Coronary artery (tissue), 2 donors: ENCODE measurements around the gene HASPIN.
"Not testable (repeated sequence)": the region's sequence is repeated elsewhere in the genome, so short reads cannot be mapped to it uniquely, and the experiment has no call there.

Experiments
- DNase-seq: peaks from one replicate; pipeline ENCODE4 v3.0.0-alpha.2; 2017; ENCODE audit warnings: low spot score
- H3K27ac ChIP-seq, 2 donors: fragments of 200-600 bp; sonication (generic); one replicate each; pipeline ENCODE4 v1.5.1; 2016 to 2019
- H3K4me3 ChIP-seq: fragments of 200-600 bp; sonication (generic); 2 replicates; pipeline ENCODE4 v1.5.1; 2016; ENCODE audit warnings: mild to moderate bottlenecking, moderate library complexity
- TF ChIP-seq, protein P1 (sequence below): fragments of 200-600 bp; sonication (generic); IDR thresholded peaks from one replicate; pipeline ENCODE4 v1.5.1; 2019; ENCODE audit warnings: antibody characterized with exemption

The HASPIN gene

DNA sequence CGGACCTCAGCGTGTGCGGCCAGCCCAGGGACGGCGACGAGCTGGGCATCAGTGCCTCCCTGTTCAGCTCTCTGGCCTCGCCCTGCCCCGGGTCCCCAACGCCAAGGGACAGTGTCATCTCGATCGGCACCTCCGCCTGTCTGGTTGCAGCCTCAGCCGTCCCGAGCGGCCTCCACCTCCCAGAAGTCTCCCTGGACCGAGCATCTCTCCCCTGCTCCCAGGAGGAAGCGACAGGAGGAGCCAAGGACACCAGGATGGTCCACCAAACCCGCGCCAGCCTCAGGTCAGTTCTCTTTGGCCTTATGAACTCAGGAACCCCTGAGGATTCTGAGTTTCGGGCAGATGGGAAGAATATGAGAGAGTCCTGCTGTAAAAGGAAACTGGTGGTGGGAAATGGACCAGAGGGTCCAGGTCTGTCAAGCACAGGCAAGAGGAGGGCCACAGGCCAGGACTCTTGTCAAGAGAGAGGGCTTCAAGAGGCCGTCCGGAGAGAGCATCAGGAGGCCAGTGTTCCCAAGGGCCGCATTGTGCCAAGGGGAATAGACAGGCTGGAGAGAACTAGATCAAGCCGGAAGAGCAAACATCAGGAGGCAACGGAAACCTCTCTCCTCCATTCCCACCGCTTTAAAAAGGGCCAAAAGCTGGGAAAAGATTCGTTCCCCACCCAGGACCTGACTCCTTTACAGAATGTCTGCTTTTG lies 825 bp downstream of the HASPIN start:
- peak overlapping the region; percentile 82 for H3K4me3 ChIP-seq
- no peak for DNase-seq
- TF ChIP-seq, protein P1, sequence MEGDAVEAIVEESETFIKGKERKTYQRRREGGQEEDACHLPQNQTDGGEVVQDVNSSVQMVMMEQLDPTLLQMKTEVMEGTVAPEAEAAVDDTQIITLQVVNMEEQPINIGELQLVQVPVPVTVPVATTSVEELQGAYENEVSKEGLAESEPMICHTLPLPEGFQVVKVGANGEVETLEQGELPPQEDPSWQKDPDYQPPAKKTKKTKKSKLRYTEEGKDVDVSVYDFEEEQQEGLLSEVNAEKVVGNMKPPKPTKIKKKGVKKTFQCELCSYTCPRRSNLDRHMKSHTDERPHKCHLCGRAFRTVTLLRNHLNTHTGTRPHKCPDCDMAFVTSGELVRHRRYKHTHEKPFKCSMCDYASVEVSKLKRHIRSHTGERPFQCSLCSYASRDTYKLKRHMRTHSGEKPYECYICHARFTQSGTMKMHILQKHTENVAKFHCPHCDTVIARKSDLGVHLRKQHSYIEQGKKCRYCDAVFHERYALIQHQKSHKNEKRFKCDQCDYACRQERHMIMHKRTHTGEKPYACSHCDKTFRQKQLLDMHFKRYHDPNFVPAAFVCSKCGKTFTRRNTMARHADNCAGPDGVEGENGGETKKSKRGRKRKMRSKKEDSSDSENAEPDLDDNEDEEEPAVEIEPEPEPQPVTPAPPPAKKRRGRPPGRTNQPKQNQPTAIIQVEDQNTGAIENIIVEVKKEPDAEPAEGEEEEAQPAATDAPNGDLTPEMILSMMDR, result no peak
- no peak overlapping the region for H3K27ac ChIP-seq

DNA sequence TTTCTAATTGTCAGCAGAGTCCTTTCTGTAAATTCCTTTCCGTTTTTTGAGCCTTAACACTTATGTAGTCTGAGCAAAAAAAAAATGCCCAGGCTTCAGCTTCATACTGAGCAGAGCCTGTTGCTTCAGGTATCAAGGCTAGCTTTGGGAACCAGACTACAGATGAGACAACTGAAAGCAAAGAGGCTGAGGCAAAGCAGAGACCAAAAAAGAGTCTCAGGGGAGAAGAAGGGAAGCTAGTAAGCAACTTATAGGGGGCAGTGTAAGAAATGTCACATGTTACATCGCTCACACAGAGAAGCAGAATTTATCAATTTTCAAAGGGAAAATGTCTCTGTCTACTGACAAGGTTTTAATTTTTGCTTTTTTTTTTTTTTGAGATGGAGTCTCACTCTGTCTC lies 3.3 kb downstream of the HASPIN start:
- Histone ChIP-seq H3K4me3 (no peak overlapping the region), H3K27ac (no peak overlapping the region)
- DNase-seq, result no peak
- TF ChIP-seq, protein P1, result no peak

DNA sequence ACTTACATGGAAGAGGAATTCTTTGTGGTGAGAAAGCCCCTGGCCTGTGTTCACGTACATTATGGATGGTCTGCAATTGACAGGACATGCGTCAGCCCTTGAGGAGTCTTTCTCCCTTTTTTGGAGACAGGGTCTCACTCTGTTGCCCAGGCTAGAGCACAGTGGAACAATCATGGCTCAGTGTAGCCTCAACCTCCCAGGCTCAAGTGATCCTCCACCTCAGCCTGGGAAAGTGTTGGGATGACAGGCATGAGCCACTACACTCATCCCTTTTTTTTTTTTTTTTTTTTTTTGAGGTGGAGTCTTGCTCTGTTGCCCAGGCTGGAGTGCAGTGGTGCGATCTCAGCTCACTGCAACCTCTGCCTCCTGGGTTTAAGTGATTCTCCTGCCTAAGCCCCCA lies 4.4 kb downstream of the HASPIN start:
- not testable (repeated sequence) for H3K27ac ChIP-seq, H3K4me3 ChIP-seq, DNase-seq

DNA sequence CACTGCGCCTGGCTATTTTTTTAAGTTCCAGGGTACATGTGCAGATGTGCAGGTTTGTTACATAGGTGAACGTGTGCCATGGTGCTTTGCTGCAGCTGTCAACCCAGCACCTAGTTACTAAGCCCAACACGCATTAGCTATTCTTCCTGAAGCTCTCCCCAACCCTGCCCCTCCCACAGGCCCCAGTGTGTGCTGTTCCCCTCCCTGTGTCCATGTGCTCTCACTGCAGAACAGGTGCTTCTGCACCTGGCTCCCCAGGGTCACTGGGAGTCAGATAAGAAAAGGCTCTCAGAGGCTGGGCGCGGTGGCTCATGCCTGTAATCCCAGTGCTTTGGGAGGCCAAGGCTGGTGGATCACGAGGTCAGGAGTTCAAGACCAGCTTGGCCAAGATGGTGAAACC lies 6.2 kb downstream of the HASPIN start:
- DNase-seq, result no peak
- H3K27ac ChIP-seq, result no peak overlapping the region
- TF ChIP-seq, protein P1, result no peak
- H3K4me3 ChIP-seq, result no peak overlapping the region

DNA sequence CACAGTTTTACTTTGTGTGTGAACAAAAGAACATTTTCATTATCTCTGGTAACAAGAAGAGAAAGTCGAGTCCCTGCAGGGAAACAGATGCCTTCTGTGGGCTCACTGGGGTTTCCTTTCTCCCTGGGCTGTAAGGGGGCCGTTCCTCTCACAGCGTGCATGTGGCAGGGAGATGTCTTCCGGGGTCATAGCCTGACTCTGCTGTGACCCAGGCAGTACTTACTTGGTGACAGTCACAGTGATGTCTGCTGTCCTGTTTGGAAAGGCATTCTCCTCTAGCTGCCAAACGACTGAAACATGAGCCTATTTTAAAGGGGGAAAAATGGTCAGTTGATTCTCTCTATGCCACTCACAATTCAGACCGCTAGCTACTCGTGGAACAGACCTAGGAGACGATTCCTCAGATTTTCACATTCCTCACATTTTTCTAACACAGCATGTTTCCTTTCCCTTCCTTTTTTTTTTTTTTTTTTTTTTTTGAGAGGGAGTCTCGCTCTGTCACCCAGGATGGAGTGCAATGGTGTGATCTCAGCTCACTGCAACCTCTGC lies 7.3 kb downstream of the HASPIN start:
- Histone ChIP-seq H3K4me3 (no peak overlapping the region), H3K27ac (no peak overlapping the region)
- no peak for DNase-seq
- TF ChIP-seq, protein P1, result no peak

DNA sequence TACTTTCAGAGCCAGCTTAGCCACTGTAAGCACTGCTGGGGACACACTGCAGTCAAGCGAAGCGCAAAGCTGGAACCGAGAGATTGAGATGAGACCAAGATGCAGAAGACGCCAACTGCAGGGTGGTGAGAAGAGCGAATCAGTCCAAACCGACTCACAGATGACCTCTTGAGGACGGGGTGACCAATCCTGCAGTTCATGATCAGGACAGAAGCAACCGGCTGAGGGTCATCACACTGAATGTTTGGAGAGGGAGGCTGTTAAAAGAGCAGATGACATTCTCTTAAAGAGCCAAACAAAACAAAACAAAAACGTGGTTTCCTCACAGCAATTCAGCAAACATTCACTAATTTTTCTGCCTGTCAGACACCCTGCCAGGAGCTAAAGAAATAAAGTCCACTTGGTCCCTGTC lies 8.5 kb downstream of the HASPIN start:
- H3K4me3 ChIP-seq, result no peak overlapping the region
- no peak overlapping the region for H3K27ac ChIP-seq
- no peak for DNase-seq
- TF ChIP-seq, protein P1, result no peak

DNA sequence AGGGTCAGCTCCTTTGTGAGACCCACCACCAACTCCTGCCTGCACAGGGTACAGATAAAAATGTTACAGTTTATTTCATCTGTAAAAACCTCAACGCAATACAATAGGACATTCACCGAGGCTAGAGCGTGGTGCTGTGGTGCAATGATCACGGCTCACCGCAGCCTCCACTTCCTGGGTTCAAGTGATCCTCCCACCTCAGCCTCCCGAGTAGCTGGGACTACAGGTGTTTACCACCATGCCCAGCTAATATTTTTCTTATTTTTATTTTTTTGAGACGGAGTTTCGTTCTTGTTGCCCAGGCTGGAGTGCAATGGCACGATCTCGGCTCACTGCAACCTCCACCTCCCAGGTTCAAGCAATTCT lies 11.2 kb downstream of the HASPIN start:
- H3K4me3 ChIP-seq, DNase-seq: not testable (repeated sequence)

DNA sequence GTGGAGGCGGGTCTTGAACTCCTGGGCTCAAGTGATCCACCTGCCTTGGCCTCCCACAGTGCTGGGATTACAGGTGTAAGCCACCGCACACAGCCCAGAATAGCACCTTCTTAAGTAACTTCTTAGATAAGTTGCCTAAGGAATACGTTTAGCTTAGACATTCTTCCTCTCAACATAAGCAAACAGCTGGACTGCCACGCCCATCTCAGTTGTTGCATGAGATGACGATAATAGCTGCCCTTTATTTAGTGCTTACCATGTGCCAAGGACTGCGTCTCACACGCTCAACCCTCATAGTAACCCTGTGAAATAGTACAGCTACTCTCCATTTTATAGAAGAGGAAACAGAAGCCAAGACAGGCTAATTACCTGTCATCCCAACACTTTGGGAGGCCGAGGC lies 11.8 kb downstream of the HASPIN start:
- Histone ChIP-seq H3K27ac (no peak overlapping the region), H3K4me3 (no peak overlapping the region)
- no peak for DNase-seq
- TF ChIP-seq, protein P1, result no peak

More for the DNA sequence above, 11.2 kb downstream of the HASPIN start:
- H3K27ac ChIP-seq, result not testable (repeated sequence)
